GM12874 (cell line): Measurements from ENCODE around the gene RNF213.

Source experiments
- TF ChIP-seq, protein P1 (sequence below): IDR thresholded peaks from 2 replicates; pipeline ENCODE4 v1.5.1; 2011; ENCODE audit warnings: low read depth, mild to moderate bottlenecking, control low read depth, low read length, moderate library complexity; ENCODE audit not compliant: insufficient read depth

Gene RNF213

GRCh38 chr17:80387071-80387470 is 126.4 kb downstream of the RNF213 start:
- TF ChIP-seq, protein P1, sequence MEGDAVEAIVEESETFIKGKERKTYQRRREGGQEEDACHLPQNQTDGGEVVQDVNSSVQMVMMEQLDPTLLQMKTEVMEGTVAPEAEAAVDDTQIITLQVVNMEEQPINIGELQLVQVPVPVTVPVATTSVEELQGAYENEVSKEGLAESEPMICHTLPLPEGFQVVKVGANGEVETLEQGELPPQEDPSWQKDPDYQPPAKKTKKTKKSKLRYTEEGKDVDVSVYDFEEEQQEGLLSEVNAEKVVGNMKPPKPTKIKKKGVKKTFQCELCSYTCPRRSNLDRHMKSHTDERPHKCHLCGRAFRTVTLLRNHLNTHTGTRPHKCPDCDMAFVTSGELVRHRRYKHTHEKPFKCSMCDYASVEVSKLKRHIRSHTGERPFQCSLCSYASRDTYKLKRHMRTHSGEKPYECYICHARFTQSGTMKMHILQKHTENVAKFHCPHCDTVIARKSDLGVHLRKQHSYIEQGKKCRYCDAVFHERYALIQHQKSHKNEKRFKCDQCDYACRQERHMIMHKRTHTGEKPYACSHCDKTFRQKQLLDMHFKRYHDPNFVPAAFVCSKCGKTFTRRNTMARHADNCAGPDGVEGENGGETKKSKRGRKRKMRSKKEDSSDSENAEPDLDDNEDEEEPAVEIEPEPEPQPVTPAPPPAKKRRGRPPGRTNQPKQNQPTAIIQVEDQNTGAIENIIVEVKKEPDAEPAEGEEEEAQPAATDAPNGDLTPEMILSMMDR: no peak

- TF ChIP-seq, protein P1: no peak
Observed at GRCh38 chr17:80388175-80388574, 127.5 kb downstream of the RNF213 start.

DNA sequence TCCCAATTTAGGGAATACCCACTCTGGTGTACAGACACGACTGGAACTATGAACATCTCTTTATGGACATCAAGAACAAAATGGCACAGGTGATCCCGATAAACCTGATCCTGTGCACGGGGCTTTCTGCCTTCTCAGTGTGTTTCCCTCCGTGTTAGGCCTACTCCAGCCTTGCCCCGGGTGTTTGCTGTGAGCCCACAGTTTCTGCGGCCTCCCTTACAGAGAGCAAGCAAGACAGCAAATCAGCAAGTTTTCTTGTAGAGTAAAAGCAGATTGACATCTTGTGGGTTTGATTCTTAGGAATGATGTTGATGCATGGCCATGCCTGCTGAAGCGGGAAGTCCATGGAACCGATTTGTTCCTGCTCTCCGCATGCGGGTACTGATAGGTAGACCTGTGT is 127.9 kb downstream of the RNF213 start:
- TF ChIP-seq, protein P1: no peak

GRCh38 chr17:80389011-80389995 is 128.7 kb downstream of the RNF213 start:
- TF ChIP-seq, protein P1: no peak

- TF ChIP-seq, protein P1: no peak
Observed at GRCh38 chr17:80393241-80393890, 132.7 kb downstream of the RNF213 start.

DNA sequence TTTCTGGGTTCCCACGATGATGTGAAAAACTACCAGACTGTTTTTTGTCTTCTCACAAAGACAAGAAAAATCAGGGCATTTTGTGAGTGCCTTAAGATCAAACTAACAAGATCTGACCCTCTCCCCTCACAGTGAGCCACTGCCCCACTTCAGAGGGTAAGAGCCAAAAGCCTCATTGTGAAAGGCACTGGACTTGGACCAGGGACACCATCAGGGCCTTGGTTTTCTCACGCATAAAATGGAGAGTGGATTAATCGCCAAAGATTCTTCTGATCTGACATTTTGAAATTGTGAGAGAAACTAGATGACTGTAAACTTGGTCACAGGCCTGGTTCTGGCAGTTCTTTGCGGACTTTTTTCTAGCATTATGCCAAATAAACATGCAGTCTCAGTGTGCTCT is 133.3 kb downstream of the RNF213 start:
- TF ChIP-seq, protein P1: no peak

DNA sequence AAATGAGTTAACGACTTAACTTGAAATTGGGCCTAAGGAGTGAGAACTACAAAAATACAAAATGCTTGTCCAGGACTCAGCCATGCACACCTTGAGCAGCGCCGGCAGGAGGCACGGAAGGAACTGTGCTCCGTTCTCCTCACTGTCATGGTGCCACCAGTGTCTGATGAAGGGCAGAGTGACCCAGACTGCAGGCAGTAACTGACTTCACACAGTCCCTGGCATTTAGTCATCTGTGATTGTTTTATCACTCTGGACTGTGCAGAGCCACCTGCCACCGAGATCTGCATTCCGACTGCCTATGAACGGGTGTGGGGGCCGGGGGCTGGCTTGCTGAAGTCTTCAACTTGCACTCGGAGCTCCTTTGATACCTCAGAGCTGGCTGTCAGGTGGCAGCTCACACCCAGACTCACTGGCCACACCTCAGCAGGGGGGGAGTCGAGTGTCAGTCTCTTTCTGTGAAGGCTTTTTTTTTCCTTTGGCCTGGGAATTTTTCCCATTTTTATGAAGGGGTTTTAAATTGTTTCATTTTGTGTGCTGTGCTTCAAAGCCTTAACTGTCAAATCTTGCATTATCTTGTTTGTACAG is 134.1 kb downstream of the RNF213 start:
- TF ChIP-seq, protein P1: no peak
